WERI-Rb-1 (cell line): ENCODE measurements around the gene FCER2.

ENCODE experiments used
- DNase-seq: peaks from one replicate; pipeline ENCODE4 v3.0.0-alpha.2; 2020
- H3K27ac ChIP-seq: fragments of 250-450 bp; sonication (Bioruptor Pico); 2 replicates; pipeline ENCODE4 v1.5.1; 2020; ENCODE audit warnings: mild to moderate bottlenecking, moderate library complexity
- H3K27me3 ChIP-seq: fragments of 250-450 bp; sonication (Bioruptor Pico); 2 replicates; pipeline ENCODE4 v1.5.1; 2021; ENCODE audit warnings: mild to moderate bottlenecking, low read depth, moderate library complexity; ENCODE audit not compliant: insufficient read depth, severe bottlenecking
- H3K36me3 ChIP-seq: fragments of 250-450 bp; sonication (Bioruptor Pico); 2 replicates; pipeline ENCODE4 v1.5.1; 2020; ENCODE audit warnings: mild to moderate bottlenecking, moderate library complexity
- H3K4me3 ChIP-seq: 2 replicates; pipeline ENCODE4 v1.5.1; 2011; ENCODE audit warnings: low read depth, mild to moderate bottlenecking, control low read depth, low read length
- H3K9me3 ChIP-seq: fragments of 250-450 bp; sonication (Bioruptor Pico); 2 replicates; pipeline ENCODE4 v1.5.1; 2021; ENCODE audit warnings: mild to moderate bottlenecking, moderate library complexity; ENCODE audit not compliant: severe bottlenecking
- TF ChIP-seq, protein P1 (sequence below): IDR thresholded peaks from 2 replicates; pipeline ENCODE4 v1.5.1; 2011; ENCODE audit warnings: low read depth, mild to moderate bottlenecking, control low read depth, inconsistent platforms, low read length

Gene FCER2

DNA sequence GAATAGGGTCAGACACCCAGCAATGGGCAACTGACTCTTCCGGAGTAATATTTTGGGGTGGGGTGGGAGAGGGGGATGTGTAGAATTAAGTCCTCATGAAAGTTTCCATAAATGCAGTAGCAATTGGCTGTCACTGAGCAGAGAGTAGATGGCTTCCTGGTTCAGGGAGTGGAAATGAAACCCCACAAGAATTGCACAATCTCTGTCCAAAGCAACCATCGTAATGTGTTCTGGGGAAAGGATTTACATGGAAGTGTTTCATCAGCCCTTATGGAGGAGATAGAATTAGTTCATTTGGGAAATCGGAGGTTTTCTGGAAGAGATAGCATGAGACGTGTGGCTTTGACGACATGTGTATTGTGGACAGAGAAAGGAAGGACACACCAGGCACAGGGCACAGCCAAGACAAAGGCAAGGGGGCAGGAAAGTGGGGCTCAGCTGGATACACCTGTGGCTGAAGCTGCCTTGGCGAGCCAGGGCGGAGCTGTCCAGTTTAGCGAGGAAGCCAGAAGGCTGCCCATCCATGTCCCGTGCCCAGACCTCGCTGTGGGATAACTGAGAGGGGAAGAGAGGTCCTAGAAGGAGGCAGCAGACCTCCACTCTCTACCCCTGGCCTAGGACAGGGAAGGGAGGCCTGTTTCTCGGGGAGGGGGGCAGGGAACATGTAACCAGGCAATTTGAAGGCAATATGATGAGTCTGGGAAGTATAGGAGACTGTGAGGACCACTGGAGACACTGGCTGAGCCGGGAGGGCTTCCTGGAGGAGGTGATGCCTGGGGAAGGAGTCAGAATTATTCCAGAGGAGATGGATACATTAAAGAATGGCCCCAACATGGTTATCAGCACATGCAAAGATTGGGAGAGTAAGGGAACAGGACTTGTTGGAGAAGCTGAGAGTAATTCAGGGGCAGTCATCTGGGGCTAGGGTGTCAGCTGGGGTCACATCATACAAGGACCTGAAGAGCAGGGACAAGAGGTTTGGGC lies 32.6 kb upstream of the FCER2 start:
- DNase-seq, result no peak
- Histone ChIP-seq H3K36me3 (no peaks in the 10 kb centered on the region), H3K4me3 (no peak overlapping the region), H3K27me3 (no peaks in the 10 kb centered on the region), H3K27ac (no peak overlapping the region), H3K9me3 (no peaks in the 10 kb centered on the region)
- TF ChIP-seq, protein P1, sequence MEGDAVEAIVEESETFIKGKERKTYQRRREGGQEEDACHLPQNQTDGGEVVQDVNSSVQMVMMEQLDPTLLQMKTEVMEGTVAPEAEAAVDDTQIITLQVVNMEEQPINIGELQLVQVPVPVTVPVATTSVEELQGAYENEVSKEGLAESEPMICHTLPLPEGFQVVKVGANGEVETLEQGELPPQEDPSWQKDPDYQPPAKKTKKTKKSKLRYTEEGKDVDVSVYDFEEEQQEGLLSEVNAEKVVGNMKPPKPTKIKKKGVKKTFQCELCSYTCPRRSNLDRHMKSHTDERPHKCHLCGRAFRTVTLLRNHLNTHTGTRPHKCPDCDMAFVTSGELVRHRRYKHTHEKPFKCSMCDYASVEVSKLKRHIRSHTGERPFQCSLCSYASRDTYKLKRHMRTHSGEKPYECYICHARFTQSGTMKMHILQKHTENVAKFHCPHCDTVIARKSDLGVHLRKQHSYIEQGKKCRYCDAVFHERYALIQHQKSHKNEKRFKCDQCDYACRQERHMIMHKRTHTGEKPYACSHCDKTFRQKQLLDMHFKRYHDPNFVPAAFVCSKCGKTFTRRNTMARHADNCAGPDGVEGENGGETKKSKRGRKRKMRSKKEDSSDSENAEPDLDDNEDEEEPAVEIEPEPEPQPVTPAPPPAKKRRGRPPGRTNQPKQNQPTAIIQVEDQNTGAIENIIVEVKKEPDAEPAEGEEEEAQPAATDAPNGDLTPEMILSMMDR, result no peak

DNA sequence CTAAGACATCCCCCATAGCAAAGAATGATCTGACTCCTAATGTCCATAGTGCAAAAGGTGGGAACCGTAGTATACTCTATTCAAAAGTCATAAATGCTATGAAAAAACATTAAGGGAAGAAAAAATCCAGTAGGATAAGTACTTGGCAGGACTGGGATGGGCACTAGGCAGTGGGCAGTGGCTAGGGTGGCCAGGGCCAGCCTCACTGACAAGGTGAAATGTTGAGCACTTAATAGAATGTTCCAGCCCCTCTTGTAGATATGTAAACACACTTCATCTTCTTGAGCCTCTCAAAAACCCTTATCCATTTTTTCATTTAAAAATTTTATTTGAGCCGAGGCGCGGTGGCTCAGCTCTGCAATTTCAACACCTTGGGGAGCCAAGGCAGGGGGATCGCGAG lies 31.4 kb upstream of the FCER2 start:
- no peak for DNase-seq
- Histone ChIP-seq H3K4me3 (no peak overlapping the region), H3K27ac (no peak overlapping the region), H3K36me3 (no peaks in the 10 kb centered on the region), H3K9me3 (no peaks in the 10 kb centered on the region), H3K27me3 (no peaks in the 10 kb centered on the region)
- TF ChIP-seq, protein P1, result no peak

- Histone ChIP-seq H3K4me3 (no peak within 1 kb of the TSS), H3K9me3 (no peaks in the 10 kb centered on the region), H3K27ac (no peak within 1 kb of the TSS), H3K27me3 (no peaks in the 10 kb centered on the region), H3K36me3 (no peaks in the 10 kb centered on the region)
- DNase-seq, result no peak
- TF ChIP-seq, protein P1, result no peak
These were observed 30.1 kb upstream of the FCER2 start, which contains the start of gene CLEC4G for GRCh38 chr19:7732045-7732444. CLEC4G (minus strand) TSS chr19:7732110; CDS start chr19:7732102, 8 bp downstream.

GRCh38 chr19:7731615-7732014 lies 29.7 kb upstream of the FCER2 start:
- no peaks in the 10 kb centered on the region for H3K9me3 ChIP-seq
- no peak for DNase-seq
- TF ChIP-seq, protein P1, result no peak
- H3K36me3 ChIP-seq, result no peaks in the 10 kb centered on the region
- H3K27me3 ChIP-seq, result no peaks in the 10 kb centered on the region
- H3K27ac ChIP-seq, result no peak overlapping the region
- H3K4me3 ChIP-seq, result no peak overlapping the region

GRCh38 chr19:7731218-7731595 lies 29.3 kb upstream of the FCER2 start:
- DNase-seq, result no peak
- Histone ChIP-seq H3K9me3 (no peaks in the 10 kb centered on the region), H3K36me3 (no peaks in the 10 kb centered on the region), H3K4me3 (no peak overlapping the region), H3K27ac (no peak overlapping the region), H3K27me3 (no peaks in the 10 kb centered on the region)
- TF ChIP-seq, protein P1, result no peak
